HG02981 (cell line): ENCODE measurements around the gene DDX51.
"Not testable (repeated sequence)": the region's sequence is repeated elsewhere in the genome, so short reads cannot be mapped to it uniquely, and the experiment has no call there.

ENCODE experiments used
- ATAC-seq: cut with Tn5 transposase; IDR thresholded peaks from one replicate; pipeline ENCODE4 v1.9.1; 2021; ENCODE audit warnings: mild to moderate bottlenecking, moderate library complexity; ENCODE audit not compliant: unreplicated experiment

The DDX51 gene

DNA sequence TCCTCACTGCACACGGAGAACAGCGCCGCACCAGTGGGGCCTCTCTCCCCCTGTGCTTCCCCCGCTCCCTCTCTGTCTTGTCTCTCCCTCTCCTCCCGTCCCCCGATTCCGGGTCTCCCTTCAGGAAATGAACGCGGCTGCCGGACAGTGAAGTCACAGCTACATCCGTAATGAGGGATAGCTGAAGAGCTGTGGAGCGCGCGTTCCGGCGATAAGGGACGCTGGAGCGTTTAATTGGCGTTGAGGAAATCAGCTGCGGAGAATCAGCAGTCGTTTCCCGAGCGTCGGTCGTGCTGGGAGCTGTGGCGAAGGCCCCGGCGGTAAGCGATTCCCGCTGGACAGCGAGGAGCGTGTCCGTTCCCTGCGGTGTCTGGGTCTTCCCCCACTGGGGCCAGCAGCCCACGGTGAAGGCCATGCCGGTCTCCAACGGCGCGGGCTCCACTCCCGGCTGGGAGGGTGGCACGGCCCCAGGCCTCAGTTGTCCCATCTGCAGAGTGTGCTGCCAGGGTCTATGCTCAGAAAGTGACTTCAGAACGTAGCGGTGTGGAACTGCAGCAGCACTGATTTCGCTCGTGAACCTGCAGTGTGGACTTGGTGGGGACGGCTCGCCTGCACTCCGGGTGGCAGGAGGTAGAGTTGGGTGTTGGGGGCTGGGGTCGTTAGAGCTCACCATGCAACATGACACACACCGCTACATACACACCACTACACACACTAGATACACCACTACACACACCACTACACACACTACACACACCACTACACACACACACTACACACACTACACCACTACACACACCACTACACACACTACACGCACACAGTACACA, 11.0 kb upstream of the DDX51 start:
- no peak for ATAC-seq

DNA sequence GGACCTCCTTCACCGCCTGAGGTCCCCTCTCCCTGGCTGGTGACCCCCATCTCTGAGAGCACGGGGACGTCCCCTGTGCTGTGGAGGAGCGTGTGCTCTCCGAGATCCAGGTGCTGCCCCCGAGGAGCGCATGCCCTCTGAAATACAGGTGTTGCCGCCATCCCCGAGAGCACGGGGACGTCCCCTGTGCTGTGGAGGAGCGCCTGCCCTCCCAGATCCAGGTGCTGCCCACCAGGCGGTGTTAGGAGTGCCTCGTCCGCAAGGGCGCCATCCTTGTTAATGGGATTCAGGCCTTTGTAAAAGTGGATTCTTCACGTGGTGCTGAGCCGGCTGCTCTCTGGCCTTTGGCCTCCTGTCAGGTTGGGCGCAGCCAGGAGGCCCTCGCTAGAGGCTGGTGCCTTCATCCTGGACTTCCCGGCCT, 10.2 kb upstream of the DDX51 start:
- ATAC-seq = peak; percentile 24

DNA sequence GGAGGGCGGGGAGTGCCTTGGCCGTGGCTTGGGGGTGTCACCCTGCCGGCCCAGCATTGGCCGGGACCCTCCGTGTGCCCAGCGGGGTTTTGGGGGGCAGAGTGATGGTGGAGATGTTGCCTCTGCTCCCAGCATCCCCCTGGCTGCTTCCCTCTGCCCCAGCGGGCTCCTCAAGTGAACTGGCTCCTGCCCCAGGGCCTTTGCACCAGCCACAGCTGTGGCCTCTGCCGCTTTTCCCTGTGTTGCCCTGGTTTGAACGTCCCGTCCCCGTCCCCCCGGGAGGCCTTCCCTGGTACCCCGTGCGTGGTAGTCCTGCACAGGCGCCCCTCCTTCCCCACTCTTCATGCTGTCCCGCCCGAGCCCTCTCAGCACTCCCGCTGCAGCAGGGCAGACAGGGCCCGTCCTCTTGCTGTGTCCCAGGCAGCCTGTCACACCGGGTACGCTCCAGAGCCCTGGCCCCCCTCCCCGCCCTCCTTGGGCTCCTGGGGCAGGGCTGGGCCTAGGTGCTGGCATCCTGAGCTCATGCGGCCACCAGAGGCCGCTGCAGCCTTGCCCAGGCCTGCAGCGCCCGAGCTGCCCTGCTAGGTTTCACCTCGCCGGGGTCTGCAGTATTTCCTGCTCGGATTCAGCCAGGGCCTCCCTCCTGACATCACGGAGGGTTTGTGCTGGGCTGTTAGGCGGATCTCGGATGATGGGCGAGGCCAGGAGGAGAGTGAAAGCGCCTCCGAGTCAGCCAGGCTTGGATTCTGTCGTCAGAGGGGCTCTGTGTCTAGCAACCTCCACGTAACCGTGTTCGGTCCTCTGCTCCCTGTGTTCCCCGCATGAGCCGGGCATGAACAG, 9.6 kb upstream of the DDX51 start:
- ATAC-seq = peak; percentile 79

DNA sequence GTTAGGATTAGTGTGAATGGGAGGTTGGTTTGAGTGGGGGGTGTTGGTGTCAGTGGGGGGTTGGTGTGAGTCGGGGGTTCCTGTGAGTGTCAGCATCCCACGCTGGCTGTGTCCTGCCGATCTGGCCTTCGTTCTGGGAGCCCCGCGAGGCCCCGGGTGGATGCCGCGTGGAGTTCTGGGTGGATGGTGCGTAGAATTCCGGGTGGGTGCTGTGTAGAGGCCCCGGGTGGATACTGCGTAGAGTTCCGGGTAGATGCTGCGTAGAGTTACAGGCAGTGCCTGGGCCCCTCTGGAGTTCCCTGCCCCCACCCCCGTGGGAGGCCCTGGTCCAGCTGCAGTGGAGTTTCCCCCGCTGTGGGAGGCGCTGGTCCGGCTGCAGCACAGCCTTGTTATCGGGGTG, 8.8 kb upstream of the DDX51 start:
- no peak for ATAC-seq

DNA sequence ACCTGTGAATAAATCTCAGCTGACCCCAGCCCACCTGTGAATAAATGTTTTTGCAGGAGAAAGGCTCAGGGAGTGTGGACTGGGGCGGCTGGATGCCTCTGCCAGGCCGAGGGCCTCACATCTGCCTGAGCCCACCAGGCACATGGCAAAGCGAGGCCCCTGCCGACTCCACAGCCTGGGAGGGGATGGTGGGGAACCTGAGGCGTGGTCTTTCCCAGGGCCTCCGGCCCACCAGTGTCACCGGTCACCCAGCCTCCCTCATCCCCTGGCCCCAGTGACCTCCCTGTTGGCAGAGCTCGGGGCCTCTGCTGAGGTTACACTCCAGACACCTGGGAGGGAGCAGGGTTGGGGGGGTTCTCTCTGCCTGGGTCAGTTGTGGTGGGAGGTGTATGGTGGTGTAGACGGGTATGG, 8.3 kb upstream of the DDX51 start:
- no peak for ATAC-seq

DNA sequence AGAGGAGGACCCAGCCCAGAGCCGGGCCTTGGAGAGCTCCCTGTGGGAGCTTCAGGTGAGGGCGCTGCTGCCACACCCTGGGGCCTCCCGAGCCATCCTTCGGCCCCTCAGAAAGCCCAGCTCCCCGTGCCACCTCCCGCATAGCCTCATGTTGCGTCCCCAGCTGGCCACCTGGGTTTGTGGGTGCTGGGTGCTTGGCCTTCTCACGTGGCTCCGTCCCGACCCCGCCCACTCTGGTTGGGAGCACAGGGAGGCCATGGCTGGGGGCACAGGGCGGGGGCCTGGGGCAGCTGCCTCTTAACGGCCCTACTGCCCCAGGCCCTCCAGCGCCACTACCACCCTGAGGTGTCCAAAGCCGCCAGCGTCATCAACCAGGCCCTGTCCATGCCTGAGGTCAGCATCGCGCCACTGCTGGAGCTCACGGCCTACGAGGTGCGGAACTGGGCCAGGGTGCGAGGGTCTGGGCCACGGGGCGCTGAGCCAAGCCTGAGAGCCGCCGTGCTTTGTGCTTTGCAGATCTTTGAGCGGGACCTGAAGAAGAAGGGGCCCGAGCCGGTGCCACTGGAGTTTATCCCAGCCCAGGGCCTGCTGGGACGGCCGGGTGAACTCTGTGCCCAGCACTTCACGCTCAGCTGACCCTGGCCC, 7.8 kb upstream of the DDX51 start:
- no peak for ATAC-seq

DNA sequence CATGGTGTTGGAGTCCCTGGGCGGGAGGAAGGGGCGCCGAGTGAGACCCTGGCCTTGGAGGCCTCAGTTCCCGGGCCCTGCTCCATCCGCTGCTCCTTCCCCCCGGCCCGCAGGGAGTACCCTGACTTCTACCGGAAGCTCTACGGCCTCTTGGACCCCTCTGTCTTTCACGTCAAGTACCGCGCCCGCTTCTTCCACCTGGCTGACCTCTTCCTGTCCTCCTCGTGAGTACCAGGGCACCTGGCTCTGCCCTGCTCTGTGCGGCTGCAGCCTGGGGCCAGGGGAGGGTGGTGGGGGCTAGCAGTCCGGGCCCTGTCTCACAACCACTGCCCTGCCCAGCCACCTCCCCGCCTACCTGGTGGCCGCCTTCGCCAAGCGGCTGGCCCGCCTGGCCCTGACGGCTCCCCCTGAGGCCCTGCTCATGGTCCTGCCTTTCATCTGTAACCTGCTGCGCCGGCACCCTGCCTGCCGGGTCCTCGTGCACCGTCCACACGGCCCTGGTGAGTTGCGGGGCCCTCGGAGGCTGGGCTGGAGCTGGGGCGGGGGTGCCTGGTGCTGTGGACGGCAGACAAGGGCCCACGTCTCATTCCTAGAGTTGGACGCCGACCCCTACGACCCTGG, 7.1 kb upstream of the DDX51 start:
- ATAC-seq = no peak

DNA sequence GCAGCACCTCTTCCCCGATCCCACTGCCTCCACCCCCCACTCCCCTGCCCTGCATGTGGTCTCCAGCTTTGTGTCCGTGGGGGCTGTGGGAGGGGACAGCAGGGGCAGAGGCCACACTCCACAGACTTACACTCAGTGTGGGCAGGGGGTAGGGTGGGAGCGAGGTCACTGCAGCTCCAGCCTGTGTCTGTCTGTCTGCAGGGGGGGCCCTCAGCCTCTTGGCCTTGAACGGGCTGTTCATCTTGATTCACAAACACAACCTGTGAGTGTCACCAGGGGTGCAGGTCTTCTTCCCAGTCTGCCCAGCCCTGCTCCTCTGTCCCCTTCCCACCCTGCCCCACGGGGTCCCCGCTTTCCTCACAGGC, 6.6 kb upstream of the DDX51 start:
- no peak for ATAC-seq

DNA sequence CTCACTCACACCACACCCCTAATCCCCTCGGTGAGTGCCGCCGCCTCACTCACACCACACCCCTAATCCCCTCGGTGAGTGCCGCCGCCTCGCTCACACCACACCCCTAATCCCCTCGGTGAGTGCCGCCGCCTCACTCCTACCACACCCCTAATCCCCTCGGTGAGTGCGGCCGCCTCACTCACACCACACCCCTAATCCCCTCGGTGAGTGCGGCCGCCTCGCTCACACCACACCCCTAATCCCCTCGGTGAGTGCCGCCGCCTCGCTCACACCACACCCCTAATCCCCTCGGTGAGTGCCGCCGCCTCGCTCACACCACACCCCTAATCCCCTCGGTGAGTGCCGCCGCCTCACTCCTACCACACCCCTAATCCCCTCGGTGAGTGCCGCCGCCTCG, 5.4 kb upstream of the DDX51 start:
- ATAC-seq = not testable (repeated sequence)

DNA sequence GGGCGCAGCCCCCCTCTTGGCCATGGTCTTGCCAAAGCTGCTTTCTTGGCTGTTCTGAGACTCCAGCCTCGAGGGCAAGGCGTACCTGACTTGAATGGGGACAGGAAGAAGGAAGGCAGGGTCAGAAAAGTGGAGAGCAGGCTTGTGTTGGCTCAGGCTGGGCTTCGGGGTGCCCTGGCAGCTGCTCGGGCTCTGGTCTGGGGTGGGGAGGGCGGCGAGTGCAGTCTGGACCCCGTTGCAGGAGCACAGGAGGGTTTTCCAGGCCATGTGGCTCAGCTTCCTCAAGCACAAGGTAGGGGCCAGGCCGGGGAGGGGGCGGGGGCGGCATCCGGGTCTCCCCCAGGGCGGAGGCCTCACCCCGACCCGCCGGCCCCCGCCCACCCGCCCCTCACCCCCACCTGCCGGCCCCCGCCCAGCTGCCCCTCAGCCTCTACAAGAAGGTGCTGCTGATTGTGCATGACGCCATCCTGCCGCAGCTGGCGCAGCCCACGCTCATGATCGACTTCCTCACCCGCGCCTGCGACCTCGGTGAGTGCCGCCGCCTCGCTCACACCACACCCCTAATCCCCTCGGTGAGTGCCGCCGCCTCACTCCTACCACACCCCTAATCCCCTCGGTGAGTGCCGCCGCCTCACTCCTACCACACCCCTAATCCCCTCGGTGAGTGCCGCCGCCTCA, 4.4 kb upstream of the DDX51 start:
- ATAC-seq = no peak

DNA sequence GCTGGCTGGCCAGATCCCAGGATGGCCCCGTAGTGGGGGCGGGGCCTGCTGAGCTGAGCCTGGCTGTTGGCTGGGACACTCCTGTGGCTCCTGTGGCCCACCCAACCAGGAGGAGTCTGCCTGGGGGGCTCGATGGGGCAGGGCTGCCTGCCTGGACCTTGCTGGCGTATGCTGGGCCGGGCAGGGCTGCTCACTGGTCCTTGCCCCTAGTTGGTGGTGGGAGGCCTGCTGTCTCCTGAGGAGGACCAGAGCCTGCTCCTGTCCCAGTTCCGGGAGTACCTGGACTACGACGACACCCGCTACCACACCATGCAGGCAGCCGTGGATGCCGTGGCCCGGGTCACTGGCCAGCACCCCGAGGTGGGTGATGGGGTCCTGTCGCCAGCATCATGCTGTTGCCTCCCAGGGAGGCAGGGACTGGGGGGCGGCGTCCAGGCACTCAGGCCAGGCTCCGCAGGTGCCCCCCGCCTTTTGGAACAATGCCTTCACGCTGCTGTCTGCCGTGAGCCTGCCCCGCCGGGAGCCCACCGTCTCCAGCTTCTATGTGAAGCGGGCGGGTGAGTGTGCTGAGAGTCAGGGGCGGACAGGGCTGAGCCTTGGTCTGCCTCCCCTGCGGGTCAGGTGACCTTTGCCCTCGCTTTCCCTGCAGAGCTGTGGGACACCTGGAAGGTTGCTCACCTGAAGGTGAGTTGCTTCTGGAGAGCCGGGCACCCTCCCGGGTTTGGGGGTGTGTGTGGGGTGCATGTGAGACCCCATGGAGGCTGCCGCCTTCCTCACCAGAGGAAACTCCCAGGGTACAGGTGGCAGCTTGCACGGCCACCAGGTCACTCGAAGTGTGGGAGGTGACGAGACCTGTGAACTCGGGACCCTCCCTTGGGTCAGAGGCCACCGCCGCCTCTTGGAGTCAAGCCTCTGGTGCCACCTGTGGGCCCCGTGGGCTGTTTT, 3.6 kb upstream of the DDX51 start:
- ATAC-seq = no peak

DNA sequence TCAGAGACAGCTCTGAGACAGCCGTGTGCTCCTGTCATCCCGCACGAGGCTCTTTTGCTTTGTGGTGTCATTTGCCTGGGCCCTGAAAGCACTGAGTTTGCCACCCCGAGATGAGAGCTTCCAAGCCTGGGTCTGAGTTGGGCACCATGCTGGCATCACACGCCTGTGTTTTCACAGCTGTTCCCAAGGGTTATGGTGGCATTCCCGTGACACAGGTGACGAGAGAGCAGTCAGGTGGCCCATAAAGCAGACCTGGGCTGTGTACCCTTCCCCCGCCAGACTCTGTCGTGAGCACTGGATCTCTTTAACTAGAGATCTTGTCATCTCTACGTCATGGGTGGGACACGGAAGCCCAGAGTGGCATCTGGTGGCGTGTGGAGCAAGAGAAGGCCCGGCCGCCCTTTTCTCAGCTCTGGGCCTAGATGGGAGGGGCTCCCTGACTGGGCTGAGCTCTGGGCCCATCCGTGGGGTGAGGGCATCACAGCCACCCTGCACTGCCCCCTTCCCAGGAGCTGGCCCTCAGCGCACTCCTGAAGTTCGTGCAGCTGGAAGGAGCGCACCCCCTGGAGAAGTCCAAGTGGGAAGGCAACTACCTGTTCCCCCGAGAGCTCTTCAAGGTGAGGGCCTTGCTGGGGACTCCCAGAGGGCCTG, 2.8 kb upstream of the DDX51 start:
- ATAC-seq = no peak

DNA sequence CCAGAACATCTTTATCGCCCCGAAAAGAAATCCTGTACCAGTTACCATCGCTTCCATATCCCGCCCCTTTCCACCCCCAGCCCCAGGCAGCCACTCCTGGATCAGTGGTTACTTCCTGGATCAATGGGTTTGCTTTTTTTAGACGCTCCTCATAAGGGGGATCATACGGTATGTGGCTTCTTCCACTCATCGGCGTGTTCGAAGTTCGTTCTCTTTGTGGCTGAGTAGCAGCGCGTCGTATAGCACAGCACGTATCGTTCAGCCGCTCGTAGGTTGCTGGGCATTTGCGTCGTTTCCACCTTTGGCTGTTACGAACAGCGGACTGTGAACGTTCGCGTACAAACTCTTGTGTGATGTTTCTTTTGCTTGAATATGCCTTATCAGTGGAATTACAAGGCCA, 2.0 kb upstream of the DDX51 start:
- ATAC-seq = no peak

DNA sequence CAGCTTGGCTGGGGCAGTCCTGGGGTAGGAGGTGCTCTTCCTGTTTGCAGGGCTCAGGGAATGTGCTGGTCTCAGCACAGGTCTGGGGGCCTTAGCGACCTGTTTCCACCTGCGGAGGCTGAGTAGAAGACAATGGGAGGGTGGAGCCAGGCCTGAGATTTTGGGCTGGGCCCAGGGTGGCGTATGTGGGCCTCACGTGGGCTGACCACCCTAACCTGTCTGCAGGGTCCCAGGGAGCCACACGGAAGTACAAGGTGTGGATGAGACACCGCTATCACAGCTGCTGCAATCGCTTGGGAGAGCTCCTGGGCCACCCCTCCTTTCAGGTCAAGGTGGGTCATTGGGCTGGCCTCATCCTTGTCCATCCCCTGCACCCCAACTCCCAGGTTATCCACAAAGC, 1.2 kb upstream of the DDX51 start:
- no peak for ATAC-seq

DNA sequence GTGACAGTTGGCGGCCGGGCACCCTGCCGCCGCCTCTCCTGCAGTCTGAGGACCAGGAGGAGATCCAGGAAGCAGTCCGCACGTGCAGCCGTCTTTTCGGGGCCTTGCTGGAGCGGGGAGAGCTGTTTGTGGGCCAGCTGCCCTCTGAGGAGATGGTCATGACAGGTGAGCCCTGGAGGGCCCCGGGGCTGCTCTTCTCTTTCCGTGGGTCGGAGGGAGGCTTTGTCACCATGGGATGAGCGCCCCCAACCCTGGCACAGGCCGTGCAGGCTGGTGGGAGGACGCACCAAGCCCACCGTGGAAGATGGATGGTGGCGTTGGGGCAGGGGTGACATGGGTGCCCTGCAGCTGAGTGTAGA, 670 bp upstream of the DDX51 start:
- peak; percentile 7 for ATAC-seq

DNA sequence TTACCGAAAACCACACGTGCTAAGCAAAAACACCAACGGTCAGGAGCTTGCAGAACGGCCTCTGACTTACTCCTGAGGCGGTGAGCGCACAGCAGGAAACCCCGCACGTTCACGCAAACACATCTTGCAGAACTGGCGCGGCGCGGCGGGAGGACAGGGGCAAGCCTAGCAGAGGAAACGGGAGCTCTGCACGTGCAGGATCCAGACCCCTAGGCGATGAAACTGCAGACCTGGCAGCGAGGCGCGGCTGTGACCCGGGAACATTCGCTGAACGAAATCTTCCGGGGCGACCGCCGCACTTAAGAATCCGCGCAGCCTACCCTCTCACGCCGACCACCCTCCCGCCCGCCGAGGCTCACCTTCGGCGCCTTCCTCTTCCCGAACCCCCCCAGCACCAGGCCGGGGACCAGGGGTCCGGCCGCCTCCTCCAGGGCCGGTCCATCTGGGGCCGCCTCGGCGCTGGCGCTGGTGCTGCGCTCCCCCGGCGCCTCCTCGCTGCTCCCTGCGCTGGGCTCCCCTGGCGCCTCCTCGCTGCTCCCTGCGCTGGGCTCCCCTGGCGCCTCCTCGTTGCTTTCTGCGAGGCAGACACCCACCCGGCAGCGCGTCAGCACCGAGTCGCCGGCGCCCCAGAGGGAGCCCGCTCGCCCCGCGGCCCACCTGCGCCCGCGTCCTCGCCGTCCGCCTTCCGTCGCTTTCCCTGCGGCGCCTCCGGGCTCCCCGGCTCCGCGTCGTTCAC, 615 bp downstream of the DDX51 start:
- ATAC-seq = peak; percentile 28

DNA sequence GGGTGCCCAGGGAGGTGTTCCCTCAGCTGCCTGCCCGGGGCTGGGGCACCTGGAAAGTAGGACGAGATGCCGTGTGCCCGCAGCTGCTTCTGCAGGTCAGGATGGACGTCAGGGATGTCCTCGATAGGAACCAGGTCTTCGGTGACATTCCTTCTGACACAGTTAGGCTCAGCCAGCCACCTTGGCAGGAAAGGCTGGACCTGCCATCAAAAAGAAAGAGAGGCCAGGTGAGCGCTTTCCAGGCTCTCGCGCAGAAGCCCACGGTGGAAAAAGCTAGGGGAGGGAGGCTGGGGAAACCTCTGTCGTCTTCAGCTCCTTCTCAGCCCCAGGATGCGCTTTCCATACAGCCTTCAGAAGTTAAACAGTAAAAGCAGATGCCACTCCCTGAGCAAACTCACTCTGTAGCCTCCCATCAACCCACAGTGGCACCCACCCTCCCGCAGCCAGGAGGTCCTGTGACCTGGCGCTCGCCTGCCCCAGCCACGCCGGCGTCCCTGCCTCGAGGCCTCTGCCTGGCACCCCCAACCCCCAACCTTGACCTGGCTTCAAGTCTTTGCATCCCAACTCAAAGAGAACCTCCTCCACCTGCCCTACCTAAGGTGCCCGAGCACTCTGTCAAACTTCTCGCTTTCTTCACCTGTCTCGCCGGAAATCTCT, 1.3 kb downstream of the DDX51 start:
- no peak for ATAC-seq
